GM12891 (cell line): Measurements from ENCODE around the gene INSYN1.

ENCODE experiments used
- DNase-seq: peaks from one replicate; pipeline ENCODE4 v3.0.0; 2011; ENCODE audit warnings: low spot score; ENCODE audit not compliant: insufficient read length
- FAIRE-seq: peaks from 2 replicates; lab custom pipeline; 2011; peaks lifted over from hg19 to GRCh38; lab: Jason Lieb, UNC
- PAX5 ChIP-seq: IDR thresholded peaks from 2 replicates; pipeline ENCODE4 v1.6.1; 2011; ENCODE audit warnings: low read length, moderate library complexity, mild to moderate bottlenecking; ENCODE audit not compliant: insufficient read depth, severe bottlenecking
- POLR2A ChIP-seq: IDR thresholded peaks from 2 replicates; pipeline ENCODE4 v1.6.1; 2011; ENCODE audit warnings: low read depth, low read length, control low read depth
- POLR2AphosphoS5 ChIP-seq: IDR thresholded peaks from 2 replicates; pipeline ENCODE4 v1.6.1; 2011; ENCODE audit warnings: low read depth, low read length, control low read depth
- POU2F2 ChIP-seq: IDR thresholded peaks from 2 replicates; pipeline ENCODE4 v1.6.1; 2011; ENCODE audit warnings: low read depth, mild to moderate bottlenecking, control low read depth, low read length, moderate library complexity
- SPI1 ChIP-seq: IDR thresholded peaks from 2 replicates; pipeline ENCODE4 v1.6.1; 2011; ENCODE audit warnings: low read depth, low read length, control low read depth
- TAF1 ChIP-seq: IDR thresholded peaks from 2 replicates; pipeline ENCODE4 v1.6.1; 2011; ENCODE audit warnings: low read depth, low read length, control low read depth

INSYN1 gene

DNA sequence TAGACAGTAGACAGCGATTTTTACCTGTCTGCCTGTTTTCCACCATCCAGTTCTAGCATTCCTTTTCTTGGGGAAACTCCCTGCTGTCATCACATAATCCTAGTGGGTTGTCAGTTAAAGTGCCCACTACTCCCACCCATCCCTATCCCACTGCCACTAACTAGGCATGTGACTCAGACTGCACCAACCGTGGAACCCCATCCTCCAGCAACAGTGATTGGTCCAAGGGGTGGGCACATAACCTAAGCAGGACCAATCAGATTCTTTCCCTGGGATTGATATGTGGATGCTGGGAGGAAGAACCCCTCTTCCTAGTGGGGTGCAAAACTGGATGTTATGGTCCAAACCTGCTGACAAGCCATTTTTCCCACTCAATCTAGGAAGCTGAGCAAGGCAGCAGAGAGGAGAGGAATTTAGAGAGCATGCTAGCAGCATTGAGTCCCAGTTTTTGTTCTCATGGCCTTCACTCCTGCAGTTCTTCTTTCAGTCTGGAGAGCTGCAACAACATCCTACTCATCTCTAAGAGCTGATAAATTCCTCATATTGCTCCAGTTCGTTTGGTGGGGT is 3.9 kb upstream of the INSYN1 start:
- FAIRE-seq: no peak
- TF ChIP-seq TAF1: no peak
- TF ChIP-seq PAX5: no peak
- no peak for TF ChIP-seq POLR2A
- TF ChIP-seq POLR2AphosphoS5: no peak
- no peak for TF ChIP-seq POU2F2
- TF ChIP-seq SPI1: no peak

DNA sequence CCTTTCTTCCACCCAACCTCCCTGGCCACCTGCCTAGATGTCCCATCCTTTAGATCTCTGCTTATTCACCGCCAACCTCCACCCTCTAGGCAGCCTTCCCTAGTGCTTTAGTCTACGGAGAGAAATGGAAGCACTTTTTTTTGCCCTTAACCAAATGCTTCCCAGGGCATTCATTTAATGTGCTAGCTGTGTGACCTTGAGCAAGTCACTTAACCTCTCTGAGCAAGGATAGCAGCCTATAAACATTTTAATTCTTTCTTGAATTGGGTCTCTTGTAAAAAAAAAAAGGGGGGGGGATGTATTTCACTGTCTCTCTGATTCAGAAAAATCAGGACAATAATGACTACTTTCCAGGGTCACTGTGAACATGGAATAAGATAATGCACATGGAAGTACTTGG is 3.2 kb upstream of the INSYN1 start:
- no peak for FAIRE-seq
- TF ChIP-seq PAX5: no peak
- TF ChIP-seq POU2F2: no peak
- TF ChIP-seq TAF1: no peak
- TF ChIP-seq SPI1: no peak
- TF ChIP-seq POLR2A: no peak
- no peak for TF ChIP-seq POLR2AphosphoS5
- no peak for DNase-seq

More for the DNA sequence above, 3.9 kb upstream of the INSYN1 start:
- no peak for DNase-seq

DNA sequence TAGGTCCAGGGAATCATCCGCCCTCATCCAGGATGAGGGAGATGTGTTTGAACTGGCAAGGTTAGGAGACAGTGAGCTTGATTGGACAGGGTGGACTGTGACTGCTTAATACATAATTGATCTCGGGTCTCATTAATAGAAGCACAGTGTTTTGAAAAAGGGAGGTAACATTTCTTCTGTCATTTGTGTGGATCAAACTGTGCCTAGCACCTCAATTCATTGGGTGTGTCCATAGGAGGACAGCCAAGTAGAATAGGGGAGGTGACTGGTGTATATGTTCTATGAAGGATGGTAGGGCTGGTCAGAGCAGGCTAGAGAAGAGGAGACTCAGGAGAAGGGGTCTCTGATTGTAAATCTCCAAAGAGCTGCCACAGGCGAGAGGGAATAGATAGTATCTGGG is 2.8 kb upstream of the INSYN1 start:
- DNase-seq: no peak
- TF ChIP-seq SPI1 (no peak), PAX5 (no peak), TAF1 (no peak), POLR2AphosphoS5 (no peak), POLR2A (no peak), POU2F2 (no peak)
- FAIRE-seq: no peak

DNA sequence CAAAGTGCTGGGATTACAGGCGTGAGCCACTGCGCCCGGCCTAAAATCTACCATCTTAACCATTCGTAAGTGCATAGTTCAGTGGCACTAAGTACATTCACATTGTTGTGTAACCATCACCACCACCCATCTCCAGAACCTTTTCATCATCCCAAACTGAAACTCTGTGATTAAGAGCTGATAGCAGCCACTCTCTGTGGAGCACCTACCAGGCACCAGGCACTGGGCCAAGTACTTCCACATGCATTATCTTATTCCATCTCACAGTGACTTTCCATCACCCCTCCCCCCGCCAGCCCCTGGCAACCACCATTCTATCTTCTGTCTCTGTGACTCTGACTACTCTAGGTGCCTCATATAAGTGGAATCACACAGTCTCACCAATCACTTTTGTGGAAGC is 2.3 kb upstream of the INSYN1 start:
- no peak for FAIRE-seq
- TF ChIP-seq POU2F2 (no peak), POLR2A (no peak), PAX5 (no peak), TAF1 (no peak), POLR2AphosphoS5 (no peak), SPI1 (no peak)

DNA sequence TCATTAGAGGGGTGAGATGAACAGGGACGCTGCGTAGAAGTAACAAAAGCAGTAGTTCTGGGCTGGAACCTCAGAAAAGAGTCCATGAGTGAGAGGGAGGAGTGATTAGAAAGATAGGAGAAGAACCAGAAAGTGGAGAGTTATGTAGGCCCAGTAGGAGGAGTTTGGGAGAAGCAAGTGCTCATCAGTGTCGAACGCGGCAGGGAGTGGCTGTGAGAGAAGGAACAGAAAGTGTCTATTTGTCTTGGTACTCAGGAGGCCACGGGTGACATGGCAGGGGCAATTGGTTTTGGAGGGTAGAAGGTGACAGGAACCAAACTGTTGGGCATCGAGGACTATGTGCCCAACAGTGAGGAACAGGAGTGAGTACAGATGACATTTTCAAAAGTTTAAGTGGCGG is 1.3 kb upstream of the INSYN1 start:
- DNase-seq (no peak), FAIRE-seq (no peak)
- TF ChIP-seq POU2F2: no peak
- no peak for TF ChIP-seq POLR2A
- no peak for TF ChIP-seq TAF1
- TF ChIP-seq POLR2AphosphoS5: no peak
- no peak for TF ChIP-seq PAX5
- no peak for TF ChIP-seq SPI1

More for the DNA sequence above, 2.3 kb upstream of the INSYN1 start:
- no peak for DNase-seq

DNA sequence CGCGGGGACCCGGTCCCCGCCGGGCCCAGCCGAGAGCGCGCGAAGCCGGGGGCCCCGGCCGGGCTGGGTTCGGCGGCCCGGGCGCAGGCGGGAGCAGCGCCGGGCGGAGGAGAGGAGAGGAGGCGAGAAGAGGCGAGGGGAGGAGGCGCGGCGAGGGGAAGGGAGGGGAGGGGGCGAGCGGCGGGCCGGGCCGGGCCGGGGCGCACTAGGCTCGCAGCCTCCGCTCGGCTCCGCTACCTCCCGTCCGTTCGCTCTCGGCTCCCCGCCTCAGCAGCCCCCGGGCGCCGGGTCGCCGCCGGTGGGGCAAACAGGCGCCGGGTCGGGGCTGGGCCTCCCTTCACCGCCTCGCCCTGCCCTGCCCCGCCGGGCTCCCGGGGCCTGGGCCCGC is 351 bp downstream of the INSYN1 start:
- FAIRE-seq: no peak
- TF ChIP-seq POLR2AphosphoS5: no peak
- TF ChIP-seq TAF1: no peak
- TF ChIP-seq POU2F2: no peak
- TF ChIP-seq PAX5: no peak
- TF ChIP-seq SPI1: no peak
- DNase-seq: no peak

DNA sequence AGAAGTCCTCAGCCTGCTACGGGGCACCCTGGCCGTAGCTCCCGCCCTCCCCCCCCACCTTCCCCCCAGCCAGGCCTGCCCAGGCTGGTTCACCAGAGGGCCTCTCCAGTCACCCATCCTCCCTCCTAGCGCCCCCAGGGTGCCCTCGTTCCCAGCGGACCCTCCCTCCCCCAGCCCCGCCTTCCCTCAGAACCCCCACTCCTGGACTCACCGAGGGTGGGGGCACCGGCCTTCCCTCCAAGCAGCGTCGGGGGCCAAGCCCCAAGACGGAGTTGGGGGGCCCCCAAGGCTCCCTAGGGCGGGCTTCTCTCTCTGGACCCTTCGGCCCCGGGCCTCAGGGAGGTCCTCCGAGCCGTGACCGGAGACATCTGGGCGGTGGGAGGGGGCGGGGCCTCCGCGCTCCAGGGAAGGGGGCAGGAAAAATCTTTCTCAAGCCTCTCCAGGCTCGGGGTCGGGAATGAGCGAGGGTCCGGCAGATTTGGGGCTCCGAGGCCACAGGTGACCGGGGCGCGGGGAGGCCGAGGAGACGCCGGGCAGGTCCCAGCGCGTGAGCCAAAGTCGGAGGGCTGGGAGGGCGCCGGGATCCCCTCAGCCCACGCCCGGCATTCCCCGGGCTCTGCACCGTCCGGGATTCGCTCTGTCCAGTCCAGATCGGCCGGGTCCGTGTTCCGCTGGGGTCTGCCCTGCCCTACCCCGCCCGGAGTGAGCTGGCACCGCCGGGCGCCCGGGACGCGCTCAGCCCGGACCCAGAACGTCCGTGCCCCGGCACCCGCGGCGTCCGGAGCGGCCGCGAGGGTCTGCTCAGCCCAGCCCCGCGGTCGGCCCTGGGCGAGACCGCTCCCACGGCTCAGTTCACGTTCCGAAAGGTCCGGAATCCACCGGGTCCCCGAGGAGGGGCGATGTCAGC is 999 bp downstream of the INSYN1 start:
- DNase-seq: no peak
- TF ChIP-seq PAX5 (no peak), TAF1 (no peak), POLR2A (no peak), POLR2AphosphoS5 (no peak), SPI1 (no peak), POU2F2 (no peak)
- FAIRE-seq: no peak

DNA sequence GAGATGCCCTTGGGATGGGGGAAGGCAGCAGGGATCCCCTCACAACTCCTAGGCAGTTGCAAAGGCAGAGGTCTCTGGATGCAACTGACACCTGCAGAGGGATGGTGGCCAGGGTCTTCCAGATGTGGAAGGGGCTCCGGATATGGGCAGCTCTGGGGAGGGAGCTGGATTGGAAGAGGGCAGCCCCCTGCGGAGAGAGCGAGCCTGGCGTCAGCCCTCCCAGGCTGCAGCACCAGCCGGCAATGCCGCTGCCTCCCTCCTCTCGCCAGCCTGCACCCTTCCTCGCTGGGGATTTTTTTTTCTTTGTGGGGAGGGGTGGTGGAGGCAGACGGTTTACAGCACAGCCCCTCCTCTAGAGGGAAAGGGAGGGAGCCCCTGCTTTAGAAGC is 1.6 kb downstream of the INSYN1 start:
- no peak for DNase-seq
- no peak for FAIRE-seq
- TF ChIP-seq PAX5 (no peak), POU2F2 (no peak), TAF1 (no peak), POLR2AphosphoS5 (no peak), SPI1 (no peak), POLR2A (no peak)

DNA sequence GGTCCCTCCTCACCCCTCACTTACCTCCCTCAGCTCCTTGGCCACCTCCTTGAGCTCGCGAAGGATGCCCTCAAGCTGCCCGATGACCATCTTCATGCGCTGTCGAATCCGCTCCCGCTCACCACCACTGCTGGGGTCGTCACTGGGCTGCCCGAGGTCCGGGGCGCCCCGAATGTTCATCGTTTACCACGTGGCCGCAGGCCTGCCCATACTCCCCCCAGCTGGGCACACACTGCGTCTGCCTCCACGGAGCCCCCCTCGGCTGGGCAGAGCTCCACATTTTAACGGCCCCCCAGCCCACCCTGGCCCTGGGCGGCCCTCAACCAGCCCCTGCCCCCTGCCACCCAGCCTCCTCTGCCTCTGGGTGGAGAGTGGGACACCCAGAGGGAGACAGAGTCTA is 2.2 kb downstream of the INSYN1 start:
- FAIRE-seq (no peak), DNase-seq (no peak)
- no peak for TF ChIP-seq POLR2AphosphoS5
- TF ChIP-seq POLR2A: no peak
- no peak for TF ChIP-seq SPI1
- no peak for TF ChIP-seq POU2F2
- TF ChIP-seq PAX5: no peak
- no peak for TF ChIP-seq TAF1

DNA sequence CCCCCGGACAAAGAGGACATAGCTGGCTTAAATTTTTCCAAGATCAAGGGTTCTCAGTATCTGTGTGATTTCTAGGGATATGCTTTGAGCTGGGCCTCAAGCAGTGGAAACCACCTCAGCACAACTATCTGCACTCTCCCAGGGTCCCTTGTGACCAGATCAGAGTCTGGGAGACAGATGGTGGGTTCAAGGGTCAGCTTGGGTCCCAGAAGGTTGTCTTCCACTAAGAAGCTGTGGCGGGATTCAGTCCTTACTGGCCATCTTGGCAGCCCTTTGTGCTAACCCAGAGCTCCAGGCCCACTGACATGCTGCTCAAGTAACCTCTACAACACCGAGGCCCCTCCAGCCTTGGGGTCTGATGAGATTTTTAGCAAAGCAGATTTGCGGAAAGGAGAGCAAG is 2.7 kb downstream of the INSYN1 start:
- FAIRE-seq: no peak
- no peak for DNase-seq
- TF ChIP-seq POLR2AphosphoS5: no peak
- no peak for TF ChIP-seq SPI1
- no peak for TF ChIP-seq PAX5
- TF ChIP-seq TAF1: no peak
- TF ChIP-seq POU2F2: no peak
- TF ChIP-seq POLR2A: no peak
